ENCODE data around the gene RYR3. TPM values are rescaled to one million over a fixed set of nuclear protein-coding genes. Genes with fewer than 3 reads are reported as not detected.

Gene RYR3
- total and polyA plus RNA-seq, 2 of the 13 experiments (the other 11 are each of a cell fraction or from before 2014, with no cell fraction given), result not detected

GRCh38 chr15:33284336-33284735, 26.4 kb upstream of the RYR3 start:
- H3K79me2 ChIP-seq (ENCODE audit: insufficient read depth, low read length), result no peaks in the 10 kb centered on the region
- H3K4me1 ChIP-seq (ENCODE audit: insufficient read depth, low read length), result no peaks in the 10 kb centered on the region
- DNase-seq (ENCODE audit: low spot score) (no peak), FAIRE-seq (no peak), ATAC-seq (no peak)
- intact Hi-C loops (cut with micrococcal nuclease; ENCODE audit: unreplicated experiment), result no loop called here
- POLR2A ChIA-PET, result no interaction called here
- no peaks in the 10 kb centered on the region for H4K20me1 ChIP-seq (ENCODE audit: insufficient read depth, low read length)
- H3K27me3 ChIP-seq (ENCODE audit: control insufficient read depth in 1 of 2, insufficient read depth in 2 of 2, low read length in 2 of 2), result no peaks in the 10 kb centered on the region; a peak in 1 of 5 replicates
- WGBS (ENCODE audit: low lambda C conversion rate), result 0% methylated on average over 1 of the region's 1 CpG
- CTCF ChIA-PET (ENCODE audit: low intra/inter-chr PET ratio, low total read pairs), result no interaction called here
- no peak overlapping the region for H3K27ac ChIP-seq (ENCODE audit: extremely low read length, insufficient read depth, low read length)
- H3K4me3 ChIP-seq (replicated peaks in 1 of 3; ENCODE audit: insufficient read depth in 1 of 3, low read depth in 2 of 3, low read length in 3 of 3), result no peak overlapping the region
- in situ Hi-C loops (cut with HindIII; ENCODE audit: extremely low pct_ligation_motif_present, low pct_unique_long_range_greater_than_20kb), result no loop called here
- TF ChIP-seq HDAC2 (CRISPR knock-in tag; IDR thresholded peaks at IDR 0.05) (no peak), SP1 (IDR thresholded peaks at IDR 0.05) (no peak), SP1 (CRISPR knock-in tag; IDR thresholded peaks at IDR 0.05) (no peak), GABPB1 (CRISPR knock-in tag; IDR thresholded peaks at IDR 0.05) (no peak), ZC3H4 (CRISPR knock-in tag; IDR thresholded peaks at IDR 0.05; ENCODE audit: borderline replicate concordance) (no peak), ZSCAN30 (CRISPR knock-in tag; IDR thresholded peaks at IDR 0.05) (no peak), ZNF543 (CRISPR knock-in tag; IDR thresholded peaks at IDR 0.05) (no peak), PLRG1 (conservative IDR thresholded peaks at IDR 0.05) (no peak), FOXK2 (IDR thresholded peaks at IDR 0.05) (no peak)
- no peaks in the 10 kb centered on the region for H3K36me3 ChIP-seq (replicated peaks in 1 of 2; ENCODE audit: control insufficient read depth in 1 of 2, insufficient read depth in 2 of 2, low read length in 2 of 2)
- BruUV-seq (replicated peaks), result no TSS peak
- no peaks in the 10 kb centered on the region for H3K9me3 ChIP-seq (ENCODE audit: low read length)
- no peak overlapping the region for H2AFZ ChIP-seq (ENCODE audit: low read length)
- no peak overlapping the region for H3K4me2 ChIP-seq (ENCODE audit: low read depth, low read length)
- no peak overlapping the region for H3K9ac ChIP-seq (ENCODE audit: insufficient read depth, low read depth, low read length)

GRCh38 chr15:33292717-33293307, 18.0 kb upstream of the RYR3 start:
- no peaks in the 10 kb centered on the region for H3K4me1 ChIP-seq (ENCODE audit: insufficient read depth, low read length)
- no peak overlapping the region for H3K9ac ChIP-seq (ENCODE audit: insufficient read depth, low read depth, low read length)
- intact Hi-C loops (cut with micrococcal nuclease; ENCODE audit: unreplicated experiment), result loop anchor here (1.0 kb wide), 2 partner anchors 313 to 407 kb away; no protein-coding TSS in a partner anchor
- no peak for FAIRE-seq
- H3K27ac ChIP-seq (ENCODE audit: extremely low read length, insufficient read depth, low read length), result no peak overlapping the region
- no TSS peak for BruUV-seq (replicated peaks)
- H3K4me2 ChIP-seq (ENCODE audit: low read depth, low read length), result no peak overlapping the region
- H3K27me3 ChIP-seq (ENCODE audit: control insufficient read depth in 1 of 2, insufficient read depth in 2 of 2, low read length in 2 of 2), result peaks cover 1 to 7% of the 10 kb centered on the region in 2 experiments; a peak in 2 of 5 replicates
- peak; percentile 71 for ATAC-seq
- no peaks in the 10 kb centered on the region for H3K9me3 ChIP-seq (ENCODE audit: low read length)
- ChIA-PET CTCF (ENCODE audit: low intra/inter-chr PET ratio, low total read pairs) (interaction anchor here (3.8 kb wide), 1 partner anchor 408 kb away, joined by 38 read pairs; no protein-coding TSS in a partner anchor), POLR2A (no interaction called here)
- no peak overlapping the region for H3K4me3 ChIP-seq (replicated peaks in 1 of 3; ENCODE audit: insufficient read depth in 1 of 3, low read depth in 2 of 3, low read length in 3 of 3)
- WGBS (ENCODE audit: low lambda C conversion rate), result 4% methylated on average over 7 of the region's 7 CpGs
- DNase-seq (ENCODE audit: low spot score), result peak; percentile 51
- H3K36me3 ChIP-seq (replicated peaks in 1 of 2; ENCODE audit: control insufficient read depth in 1 of 2, insufficient read depth in 2 of 2, low read length in 2 of 2), result no peaks in the 10 kb centered on the region
- H4K20me1 ChIP-seq (ENCODE audit: insufficient read depth, low read length), result no peaks in the 10 kb centered on the region
- in situ Hi-C loops (cut with HindIII; ENCODE audit: extremely low pct_ligation_motif_present, low pct_unique_long_range_greater_than_20kb), result loop anchor here (5.0 to 10.0 kb wide), 2 partner anchors 58 to 409 kb away; no protein-coding TSS in a partner anchor
- no peak overlapping the region for H2AFZ ChIP-seq (ENCODE audit: low read length)
- H3K79me2 ChIP-seq (ENCODE audit: insufficient read depth, low read length), result no peaks in the 10 kb centered on the region
- TF ChIP-seq, protein P1, sequence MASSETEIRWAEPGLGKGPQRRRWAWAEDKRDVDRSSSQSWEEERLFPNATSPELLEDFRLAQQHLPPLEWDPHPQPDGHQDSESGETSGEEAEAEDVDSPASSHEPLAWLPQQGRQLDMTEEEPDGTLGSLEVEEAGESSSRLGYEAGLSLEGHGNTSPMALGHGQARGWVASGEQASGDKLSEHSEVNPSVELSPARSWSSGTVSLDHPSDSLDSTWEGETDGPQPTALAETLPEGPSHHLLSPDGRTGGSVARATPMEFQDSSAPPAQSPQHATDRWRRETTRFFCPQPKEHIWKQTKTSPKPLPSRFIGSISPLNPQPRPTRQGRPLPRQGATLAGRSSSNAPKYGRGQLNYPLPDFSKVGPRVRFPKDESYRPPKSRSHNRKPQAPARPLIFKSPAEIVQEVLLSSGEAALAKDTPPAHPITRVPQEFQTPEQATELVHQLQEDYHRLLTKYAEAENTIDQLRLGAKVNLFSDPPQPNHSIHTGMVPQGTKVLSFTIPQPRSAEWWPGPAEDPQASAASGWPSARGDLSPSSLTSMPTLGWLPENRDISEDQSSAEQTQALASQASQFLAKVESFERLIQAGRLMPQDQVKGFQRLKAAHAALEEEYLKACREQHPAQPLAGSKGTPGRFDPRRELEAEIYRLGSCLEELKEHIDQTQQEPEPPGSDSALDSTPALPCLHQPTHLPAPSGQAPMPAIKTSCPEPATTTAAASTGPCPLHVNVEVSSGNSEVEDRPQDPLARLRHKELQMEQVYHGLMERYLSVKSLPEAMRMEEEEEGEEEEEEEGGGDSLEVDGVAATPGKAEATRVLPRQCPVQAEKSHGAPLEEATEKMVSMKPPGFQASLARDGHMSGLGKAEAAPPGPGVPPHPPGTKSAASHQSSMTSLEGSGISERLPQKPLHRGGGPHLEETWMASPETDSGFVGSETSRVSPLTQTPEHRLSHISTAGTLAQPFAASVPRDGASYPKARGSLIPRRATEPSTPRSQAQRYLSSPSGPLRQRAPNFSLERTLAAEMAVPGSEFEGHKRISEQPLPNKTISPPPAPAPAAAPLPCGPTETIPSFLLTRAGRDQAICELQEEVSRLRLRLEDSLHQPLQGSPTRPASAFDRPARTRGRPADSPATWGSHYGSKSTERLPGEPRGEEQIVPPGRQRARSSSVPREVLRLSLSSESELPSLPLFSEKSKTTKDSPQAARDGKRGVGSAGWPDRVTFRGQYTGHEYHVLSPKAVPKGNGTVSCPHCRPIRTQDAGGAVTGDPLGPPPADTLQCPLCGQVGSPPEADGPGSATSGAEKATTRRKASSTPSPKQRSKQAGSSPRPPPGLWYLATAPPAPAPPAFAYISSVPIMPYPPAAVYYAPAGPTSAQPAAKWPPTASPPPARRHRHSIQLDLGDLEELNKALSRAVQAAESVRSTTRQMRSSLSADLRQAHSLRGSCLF (CRISPR knock-in tag; IDR thresholded peaks at IDR 0.05; ENCODE audit: borderline replicate concordance), result no peak
- peak; percentile 78 for TF ChIP-seq STAG1 (CRISPR knock-in tag; IDR thresholded peaks at IDR 0.05)

Data from HepG2 (cell line).